Astrocyte (in vitro differentiated cells and primary cell): ENCODE measurements around the gene FAM219A. TPM values are rescaled to one million over a fixed set of nuclear protein-coding genes. Genes with fewer than 3 reads are reported as not detected.
"Not testable (repeated sequence)": the region's sequence is repeated elsewhere in the genome, so short reads cannot be mapped to it uniquely, and the experiment has no call there.

Experiments
- DNase-seq: peaks from one replicate; pipeline ENCODE4 v3.0.0-alpha.2; 2010; ENCODE audit warnings: low read depth
- FAIRE-seq: peaks from 2 replicates; lab custom pipeline; 2011; peaks lifted over from hg19 to GRCh38; lab: Jason Lieb, UNC
- H2AFZ ChIP-seq: 2 replicates; pipeline ENCODE4 v1.6.0; 2012; ENCODE audit warnings: low read depth, low read length, inconsistent platforms
- H3K27ac ChIP-seq: 2 replicates; pipeline ENCODE4 v1.5.1; 2011; ENCODE audit warnings: low read depth, low read length, inconsistent platforms
- H3K27me3 ChIP-seq: 2 replicates; pipeline ENCODE4 v1.6.0; 2011; ENCODE audit warnings: low read length, inconsistent platforms; ENCODE audit not compliant: insufficient read depth
- H3K36me3 ChIP-seq: 2 replicates; pipeline ENCODE4 v1.5.1; 2011; ENCODE audit warnings: low read length, inconsistent platforms; ENCODE audit not compliant: insufficient read depth
- H3K4me1 ChIP-seq: 2 replicates; pipeline ENCODE4 v1.5.1; 2011; ENCODE audit warnings: low read length, inconsistent platforms; ENCODE audit not compliant: insufficient read depth
- H3K4me2 ChIP-seq: 2 replicates; pipeline ENCODE4 v1.6.0; 2012; ENCODE audit warnings: low read length, inconsistent platforms
- H3K4me3 ChIP-seq: 2 replicates; pipeline ENCODE4 v1.5.1; 2011; ENCODE audit warnings: low read depth, mild to moderate bottlenecking, low read length, inconsistent platforms; ENCODE audit not compliant: insufficient read depth
- H3K79me2 ChIP-seq: 2 replicates; pipeline ENCODE4 v1.6.0; 2012; ENCODE audit warnings: mild to moderate bottlenecking, low read length, inconsistent platforms; ENCODE audit not compliant: insufficient read depth
- H3K9ac ChIP-seq: 2 replicates; pipeline ENCODE4 v1.6.0; 2012; ENCODE audit warnings: mild to moderate bottlenecking, low read length, inconsistent platforms
- H3K9me3 ChIP-seq: 2 replicates; pipeline ENCODE4 v1.5.1; 2012; ENCODE audit warnings: low read depth, mild to moderate bottlenecking, low read length, inconsistent platforms; ENCODE audit not compliant: insufficient read depth
- H4K20me1 ChIP-seq: 2 replicates; pipeline ENCODE4 v1.6.0; 2012; ENCODE audit warnings: low read length, inconsistent platforms; ENCODE audit not compliant: insufficient read depth
- H3K27ac Mint-ChIP-seq: one replicate; pipeline ENCODE4 v1.8.0; 2021; ENCODE audit warnings: mild to moderate bottlenecking, mixed read lengths; ENCODE audit not compliant: unreplicated experiment
- H3K27me3 Mint-ChIP-seq: one replicate; pipeline ENCODE4 v1.8.0; 2021; ENCODE audit warnings: low read depth, mixed read lengths; ENCODE audit not compliant: unreplicated experiment
- H3K36me3 Mint-ChIP-seq: one replicate; pipeline ENCODE4 v1.8.0; 2021; ENCODE audit warnings: low read depth, mixed read lengths; ENCODE audit not compliant: unreplicated experiment
- H3K4me1 Mint-ChIP-seq: one replicate; pipeline ENCODE4 v1.8.0; 2021; ENCODE audit warnings: low read depth, mixed read lengths; ENCODE audit not compliant: unreplicated experiment
- H3K4me3 Mint-ChIP-seq: one replicate; pipeline ENCODE4 v1.8.0; 2021; ENCODE audit warnings: mild to moderate bottlenecking, moderate library complexity, mixed read lengths; ENCODE audit not compliant: unreplicated experiment
- H3K9me3 Mint-ChIP-seq: one replicate; pipeline ENCODE4 v1.8.0; 2021; ENCODE audit warnings: mild to moderate bottlenecking, mixed read lengths; ENCODE audit not compliant: unreplicated experiment
- CTCF ChIP-seq: IDR thresholded peaks from 2 replicates; pipeline ENCODE4 v1.5.1; 2011; ENCODE audit warnings: low read depth, mild to moderate bottlenecking, inconsistent platforms, low read length, moderate library complexity; ENCODE audit not compliant: insufficient read depth
- EZH2 ChIP-seq: IDR thresholded peaks from 2 replicates; pipeline ENCODE4 v1.6.1; 2012; ENCODE audit warnings: mild to moderate bottlenecking, low read length, inconsistent platforms; ENCODE audit not compliant: insufficient read depth
- total RNA-seq: library from RNA; stranded (reverse); gene quantifications from 2 replicates; pipeline ENCODE4 v1.2.1, GENCODE V29; 2021

FAM219A gene
- total RNA-seq, 1 donor from 2014 or later, result 63.5 TPM

GRCh38 chr9:34440017-34440416 is 18.4 kb downstream of the FAM219A start:
- Histone ChIP-seq H3K4me1 (peaks cover 9% of the 10 kb centered on the region), H3K9ac (no peak overlapping the region), H3K36me3 (no peaks in the 10 kb centered on the region), H3K79me2 (peaks cover 24% of the 10 kb centered on the region), H3K27me3 (no peaks in the 10 kb centered on the region), H3K4me2 (no peak overlapping the region), H3K27ac (no peak overlapping the region), H2AFZ (no peak overlapping the region), H4K20me1 (peaks cover 72% of the 10 kb centered on the region), H3K4me3 (no peak overlapping the region), H3K9me3 (no peaks in the 10 kb centered on the region)
- H3K36me3 Mint-ChIP-seq, result peaks cover 22% of the 10 kb centered on the region
- H3K4me1 Mint-ChIP-seq, result peaks cover 38% of the 10 kb centered on the region
- no peak for TF ChIP-seq EZH2
- TF ChIP-seq CTCF, result no peak
- H3K27ac Mint-ChIP-seq, result no peak overlapping the region
- peaks cover 2% of the 10 kb centered on the region for H3K9me3 Mint-ChIP-seq
- no peaks in the 10 kb centered on the region for H3K27me3 Mint-ChIP-seq
- DNase-seq (no peak), FAIRE-seq (no peak)
- H3K4me3 Mint-ChIP-seq, result no peak overlapping the region

GRCh38 chr9:34438465-34438864 is 19.9 kb downstream of the FAM219A start:
- H3K9me3 ChIP-seq, H3K27me3 Mint-ChIP-seq, H3K4me2 ChIP-seq, H3K4me3 ChIP-seq, H2AFZ ChIP-seq, H3K36me3 ChIP-seq, H3K9ac ChIP-seq, H3K27ac ChIP-seq, H3K9me3 Mint-ChIP-seq, DNase-seq, H3K27ac Mint-ChIP-seq, H3K79me2 ChIP-seq, H3K4me3 Mint-ChIP-seq, H3K4me1 ChIP-seq, H3K27me3 ChIP-seq, FAIRE-seq: not testable (repeated sequence)
- H4K20me1 ChIP-seq, result peaks cover 67% of the 10 kb centered on the region
- peaks cover 23% of the 10 kb centered on the region for H3K4me1 Mint-ChIP-seq
- H3K36me3 Mint-ChIP-seq, result peaks cover 20% of the 10 kb centered on the region

- not testable (repeated sequence) for H3K9ac ChIP-seq, DNase-seq, H3K9me3 Mint-ChIP-seq, H3K36me3 ChIP-seq, H3K27me3 ChIP-seq, H3K9me3 ChIP-seq, H3K27me3 Mint-ChIP-seq, H3K79me2 ChIP-seq, FAIRE-seq, H3K27ac ChIP-seq, H3K4me2 ChIP-seq, H3K4me1 ChIP-seq, H3K27ac Mint-ChIP-seq, H2AFZ ChIP-seq, H3K4me3 ChIP-seq, H3K4me3 Mint-ChIP-seq
- Mint-ChIP-seq H3K4me1 (peaks cover 17% of the 10 kb centered on the region), H3K36me3 (peaks cover 17% of the 10 kb centered on the region)
- H4K20me1 ChIP-seq, result peaks cover 67% of the 10 kb centered on the region
Measured at GRCh38 chr9:34437926-34438307, 20.5 kb downstream of the FAM219A start.
